ENCODE data around the gene PIP5KL1.

GRCh38 chr9:127874301-127875221 is 56.0 kb downstream of the PIP5KL1 start:
- TF ChIP-seq CTCF (conservative IDR thresholded peaks at IDR 0.05; ENCODE audit: low read length) (no peak), EZH2phosphoT487 (IDR thresholded peaks at IDR 0.05; ENCODE audit: borderline replicate concordance) (no peak)
